Peyer's patch (tissue), 4 donors: ENCODE results near the gene GVQW3. TPM values are rescaled to one million over a fixed set of nuclear protein-coding genes. Genes with fewer than 3 reads are reported as not detected.

Experiments
- DNase-seq, 3 donors: peaks; one replicate each; pipeline ENCODE4 v3.0.0-alpha.2; 2017 to 2019
- H3K27ac ChIP-seq, 4 donors: fragments of 200-600 bp; sonication (generic); one replicate each; pipeline ENCODE4 v1.5.1; 2016 to 2019
- H3K27me3 ChIP-seq, 2 donors: fragments of 200-600 bp; sonication (generic); one replicate each; pipeline ENCODE4 v1.5.1; 2019
- H3K36me3 ChIP-seq, 3 donors: fragments of 200-600 bp; sonication (generic); one replicate each; pipeline ENCODE4 v1.5.1; 2016 to 2019
- H3K4me1 ChIP-seq, 4 donors: fragments of 200-600 bp; sonication (generic); one replicate each; pipeline ENCODE4 v1.5.1; 2016 to 2019
- H3K4me3 ChIP-seq, 4 donors: fragments of 200-600 bp; sonication (generic); 1 replicate in 3 of 4; 2 replicates in 1 of 4; pipeline ENCODE4 v1.5.1; 2016 to 2019; ENCODE audit warnings: mild to moderate bottlenecking in 1 of 4
- H3K9me3 ChIP-seq, 4 donors: fragments of 200-600 bp; sonication (generic); one replicate each; pipeline ENCODE4 v1.5.1; 2016 to 2019; ENCODE audit warnings: mild to moderate bottlenecking in 1 of 4
- POLR2A ChIP-seq, 2 donors: fragments of 450-650 bp; IDR thresholded peaks; one replicate each; pipeline ENCODE4 v1.5.1; 2017; ENCODE audit warnings: antibody characterized with exemption in 2 of 2, mild to moderate bottlenecking in 2 of 2, moderate library complexity in 2 of 2
- total RNA-seq, 4 donors: library from RNA; depleted of rRNA; stranded (reverse); fragments of >200 nt; gene quantifications; one replicate each; pipeline ENCODE4 v1.1.0, GENCODE V29; 2016
- TF ChIP-seq, protein P1 (sequence below), 6 experiments: fragments of 450-650 bp in 4 of 6; fragments of 200-600 bp in 2 of 6; sonication (generic) in 1 of 6; IDR thresholded peaks; one replicate each; pipeline ENCODE4 v1.5.1; 2017 to 2019; ENCODE audit warnings: antibody characterized with exemption in 6 of 6, mild to moderate bottlenecking in 3 of 6, moderate library complexity in 1 of 6

The GVQW3 gene
- total RNA-seq, 4 donors from 2014 or later: 0.88 to 23.9 (median 3.3) TPM

DNA sequence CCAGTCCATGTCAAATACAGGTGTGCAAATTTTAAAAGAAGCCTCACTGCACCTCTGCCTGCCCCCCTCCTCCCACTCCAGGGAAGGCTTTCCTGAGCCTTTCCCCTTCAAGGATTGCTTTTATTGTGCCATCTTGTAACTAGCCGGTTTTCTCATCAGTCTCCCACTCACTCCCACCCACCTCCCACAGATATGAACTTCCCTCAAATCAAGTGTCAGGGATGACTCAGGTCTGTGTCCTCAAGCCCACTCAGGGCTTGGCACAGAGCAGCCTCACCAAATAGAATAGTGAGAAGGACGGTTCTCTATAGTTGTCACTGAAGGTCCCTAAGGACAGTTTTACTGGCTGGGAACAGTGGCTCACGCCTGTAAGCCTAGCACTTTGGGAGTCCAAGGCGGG lies 43.2 kb upstream of the GVQW3 start:
- TF ChIP-seq, protein P1, sequence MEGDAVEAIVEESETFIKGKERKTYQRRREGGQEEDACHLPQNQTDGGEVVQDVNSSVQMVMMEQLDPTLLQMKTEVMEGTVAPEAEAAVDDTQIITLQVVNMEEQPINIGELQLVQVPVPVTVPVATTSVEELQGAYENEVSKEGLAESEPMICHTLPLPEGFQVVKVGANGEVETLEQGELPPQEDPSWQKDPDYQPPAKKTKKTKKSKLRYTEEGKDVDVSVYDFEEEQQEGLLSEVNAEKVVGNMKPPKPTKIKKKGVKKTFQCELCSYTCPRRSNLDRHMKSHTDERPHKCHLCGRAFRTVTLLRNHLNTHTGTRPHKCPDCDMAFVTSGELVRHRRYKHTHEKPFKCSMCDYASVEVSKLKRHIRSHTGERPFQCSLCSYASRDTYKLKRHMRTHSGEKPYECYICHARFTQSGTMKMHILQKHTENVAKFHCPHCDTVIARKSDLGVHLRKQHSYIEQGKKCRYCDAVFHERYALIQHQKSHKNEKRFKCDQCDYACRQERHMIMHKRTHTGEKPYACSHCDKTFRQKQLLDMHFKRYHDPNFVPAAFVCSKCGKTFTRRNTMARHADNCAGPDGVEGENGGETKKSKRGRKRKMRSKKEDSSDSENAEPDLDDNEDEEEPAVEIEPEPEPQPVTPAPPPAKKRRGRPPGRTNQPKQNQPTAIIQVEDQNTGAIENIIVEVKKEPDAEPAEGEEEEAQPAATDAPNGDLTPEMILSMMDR (IDR thresholded peaks at IDR 0.05): no peak
- TF ChIP-seq POLR2A (IDR thresholded peaks at IDR 0.05): no peak
- no peaks in the 10 kb centered on the region for H3K27me3 ChIP-seq
- no peak overlapping the region for H3K4me3 ChIP-seq
- H3K27ac ChIP-seq: no peak overlapping the region
- no peaks in the 10 kb centered on the region for H3K4me1 ChIP-seq
- H3K36me3 ChIP-seq: no peaks in the 10 kb centered on the region
- DNase-seq: no peak
- H3K9me3 ChIP-seq: peaks cover 0 to 13% (median 3%) of the 10 kb centered on the region in 4 donors

DNA sequence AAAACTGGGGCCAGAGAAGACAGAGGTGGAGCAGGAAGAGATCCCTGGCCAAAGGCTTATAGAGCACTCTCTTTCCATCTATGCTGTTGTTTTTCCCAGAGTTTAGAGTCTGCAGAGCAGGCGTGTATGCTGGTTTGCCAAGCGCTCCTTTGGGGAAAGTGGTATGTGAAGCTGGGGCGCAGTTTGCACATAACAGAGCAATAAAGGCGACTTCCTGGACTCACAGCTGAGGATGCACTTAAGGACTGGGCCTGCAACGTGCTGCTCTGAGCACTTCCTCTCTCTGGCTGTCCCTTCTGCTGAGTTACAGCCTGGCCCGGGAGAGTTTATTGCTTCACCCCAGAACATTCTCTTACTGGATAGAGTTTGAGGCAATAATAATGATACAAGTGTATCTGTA lies 41.9 kb upstream of the GVQW3 start:
- Histone ChIP-seq H3K9me3 (peaks cover 0 to 12% (median 3%) of the 10 kb centered on the region in 4 donors), H3K4me1 (no peaks in the 10 kb centered on the region), H3K27me3 (no peaks in the 10 kb centered on the region), H3K27ac (peak overlapping the region in 2 of 4 donors; percentile 20 to 27), H3K4me3 (no peak overlapping the region), H3K36me3 (no peaks in the 10 kb centered on the region)
- DNase-seq: peak in 1 of 3 donors; percentile 54
- TF ChIP-seq, protein P1 (IDR thresholded peaks at IDR 0.05): no peak

DNA sequence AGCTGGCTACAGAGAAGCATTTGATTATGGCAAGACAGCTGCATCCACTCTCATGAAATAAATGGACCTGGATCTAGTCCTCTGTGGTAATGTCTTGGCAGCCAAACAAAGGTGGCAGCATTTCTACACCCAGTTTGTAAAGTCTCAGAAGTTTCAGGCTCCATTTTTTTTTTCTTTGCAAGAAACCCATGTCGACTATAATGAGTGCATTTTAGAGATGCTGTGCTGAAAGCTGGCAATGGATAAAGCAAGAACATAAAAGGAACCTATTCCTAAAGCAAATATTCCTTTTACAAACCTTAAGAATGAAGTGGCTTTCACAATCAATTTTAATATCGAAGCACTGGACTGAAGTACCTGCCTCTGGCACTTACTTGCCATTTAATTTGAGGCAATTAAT lies 33.7 kb upstream of the GVQW3 start:
- no peak overlapping the region for H3K27ac ChIP-seq
- no peak for DNase-seq
- no peak for TF ChIP-seq POLR2A (IDR thresholded peaks at IDR 0.05)
- TF ChIP-seq, protein P1 (IDR thresholded peaks at IDR 0.05): no peak
- H3K36me3 ChIP-seq: peaks cover 0 to 7% (median 0%) of the 10 kb centered on the region in 3 donors
- H3K27me3 ChIP-seq: no peaks in the 10 kb centered on the region
- no peak overlapping the region for H3K4me3 ChIP-seq
- H3K4me1 ChIP-seq: no peaks in the 10 kb centered on the region
- H3K9me3 ChIP-seq: no peaks in the 10 kb centered on the region

DNA sequence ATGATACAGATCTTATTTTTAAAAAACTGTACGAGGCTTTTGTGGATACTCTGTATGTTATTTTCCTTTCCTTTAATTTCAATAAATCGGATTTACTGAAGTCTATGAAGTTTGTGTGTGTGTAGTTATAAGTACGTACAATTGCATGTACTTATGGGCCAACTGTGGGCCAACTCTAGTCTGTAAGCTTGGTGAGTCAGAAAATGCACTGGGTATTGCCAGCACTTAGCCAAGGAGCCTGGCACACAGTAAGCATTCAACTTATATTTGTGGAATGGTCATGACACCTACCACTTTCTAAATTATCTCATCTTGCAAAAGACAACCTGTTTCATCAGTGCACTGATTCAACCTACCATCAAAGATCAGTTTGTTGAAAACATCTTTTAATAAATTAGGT lies 32.8 kb upstream of the GVQW3 start:
- H3K27me3 ChIP-seq: no peaks in the 10 kb centered on the region
- H3K27ac ChIP-seq: no peak overlapping the region
- H3K36me3 ChIP-seq: peaks cover 0 to 16% (median 0%) of the 10 kb centered on the region in 3 donors
- H3K4me3 ChIP-seq: no peak overlapping the region
- TF ChIP-seq POLR2A (IDR thresholded peaks at IDR 0.05): no peak
- TF ChIP-seq, protein P1 (IDR thresholded peaks at IDR 0.05): no peak
- no peaks in the 10 kb centered on the region for H3K4me1 ChIP-seq
- no peaks in the 10 kb centered on the region for H3K9me3 ChIP-seq
- no peak for DNase-seq

DNA sequence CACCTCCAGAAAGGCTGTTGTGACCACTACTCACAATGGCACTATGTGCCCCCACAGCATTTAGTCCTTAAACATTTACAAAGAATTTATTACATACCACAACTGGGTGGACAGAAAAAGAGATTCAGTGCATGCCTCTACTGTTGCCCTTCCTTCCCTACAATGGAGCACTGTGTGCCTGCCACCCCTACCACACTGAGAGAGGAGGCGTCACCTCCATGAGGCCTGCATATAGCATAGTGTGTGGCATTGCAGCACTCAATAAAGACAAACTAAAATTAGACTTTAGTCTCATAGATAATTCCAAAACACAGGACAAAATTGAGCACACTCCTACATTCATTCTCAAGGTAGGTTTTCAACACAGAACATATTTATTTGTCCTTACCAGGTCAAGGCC lies 26.0 kb upstream of the GVQW3 start:
- peaks cover 0 to 43% (median 3%) of the 10 kb centered on the region in 3 donors for H3K36me3 ChIP-seq

More for the DNA sequence above, 26.0 kb upstream of the GVQW3 start:
- Histone ChIP-seq H3K9me3 (peaks cover 0 to 7% (median 2%) of the 10 kb centered on the region in 4 donors), H3K27ac (no peak overlapping the region), H3K27me3 (no peaks in the 10 kb centered on the region), H3K4me3 (no peak overlapping the region), H3K4me1 (no peaks in the 10 kb centered on the region)
- TF ChIP-seq POLR2A (IDR thresholded peaks at IDR 0.05): no peak
- TF ChIP-seq, protein P1 (IDR thresholded peaks at IDR 0.05): no peak
- no peak for DNase-seq
